GM12892 (cell line): Measurements from ENCODE around the gene HTR1D.

Experiments
- POLR2A ChIP-seq: IDR thresholded peaks from 2 replicates; pipeline ENCODE4 v1.6.1; 2011; ENCODE audit warnings: low read depth, low read length, control low read depth
- POLR2AphosphoS5 ChIP-seq: IDR thresholded peaks from 2 replicates; pipeline ENCODE4 v1.6.1; 2011; ENCODE audit warnings: low read depth, low read length, control low read depth
- TAF1 ChIP-seq: IDR thresholded peaks from 2 replicates; pipeline ENCODE4 v1.6.1; 2011; ENCODE audit warnings: low read depth, mild to moderate bottlenecking, control low read depth, low read length, borderline replicate concordance

DNA sequence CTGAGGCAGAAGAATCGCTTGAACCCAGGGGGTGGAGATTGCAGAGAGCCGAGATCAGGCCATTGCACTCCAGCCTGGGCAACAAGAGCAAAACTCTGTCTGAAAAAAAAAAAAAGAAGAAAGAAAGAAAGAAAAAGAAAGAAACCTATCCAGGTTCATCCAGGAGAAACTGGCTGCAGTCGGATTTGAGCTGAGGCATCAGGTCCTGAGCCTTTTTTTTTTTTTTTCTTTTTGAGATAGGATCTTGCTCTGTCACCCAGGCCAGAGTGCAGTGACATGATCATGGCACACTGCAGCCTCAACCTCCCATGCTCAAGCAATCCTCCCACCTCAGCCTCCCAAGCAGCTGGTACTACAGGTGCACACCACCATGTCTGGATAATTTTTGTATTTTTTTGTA, 26.1 kb downstream of the HTR1D start:
- TF ChIP-seq POLR2A, result no peak
- TF ChIP-seq TAF1, result no peak
- no peak for TF ChIP-seq POLR2AphosphoS5
